ENCODE measurements around the gene TRIM46.
"Not testable (repeated sequence)": the region's sequence is repeated elsewhere in the genome, so short reads cannot be mapped to it uniquely, and the experiment has no call there.

TRIM46 gene

GRCh38 chr1:155137154-155137949, 36.3 kb upstream of the TRIM46 start:
- DNase-seq = no peak

DNA sequence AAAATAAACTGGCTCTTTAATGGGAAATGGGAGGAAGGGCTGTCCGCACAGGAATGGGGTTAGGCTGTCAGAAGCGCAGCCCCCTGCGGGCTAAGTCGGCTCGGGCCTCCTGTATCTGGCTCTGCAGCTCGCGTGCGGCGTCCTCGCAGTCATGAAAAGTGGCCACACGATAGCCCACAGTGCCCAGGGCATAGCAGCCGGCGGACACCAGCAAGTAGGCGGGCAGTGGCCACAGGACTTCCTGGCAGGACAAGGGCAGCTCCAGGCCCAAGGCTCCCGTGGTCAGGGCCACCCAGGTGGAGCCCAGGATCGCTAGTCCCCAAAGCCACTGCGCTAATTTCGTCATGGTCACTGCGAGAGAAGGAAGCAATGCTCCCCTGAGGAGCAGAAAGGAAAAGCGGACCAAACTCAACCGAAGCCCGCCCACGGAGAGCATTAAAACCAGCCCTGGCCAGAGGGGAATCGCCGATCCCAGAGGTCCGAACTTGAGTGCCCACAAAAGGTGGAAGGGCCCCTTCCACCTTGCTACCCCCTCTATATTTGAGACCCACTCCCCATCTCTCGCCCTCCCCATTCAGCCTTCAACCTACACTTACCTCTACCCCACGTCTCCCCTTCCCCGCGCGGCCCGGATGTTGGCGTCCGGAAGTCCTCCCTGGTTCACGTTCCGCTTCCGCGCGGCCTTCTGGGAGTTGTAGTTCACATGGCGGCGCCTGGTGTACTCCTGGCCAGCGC, 33.6 kb upstream of the TRIM46 start, which contains the start of gene DPM3:
DPM3 (minus strand) TSS at position 637 of the 735 bp plus-strand sequence; CDS start at position 346, 291 bp downstream.
- peak; percentile 88 for DNase-seq

GRCh38 chr1:155140630-155140953, 33.1 kb upstream of the TRIM46 start:
- DNase-seq = no peak

GRCh38 chr1:155141749-155142148, 31.9 kb upstream of the TRIM46 start:
- DNase-seq = no peak

GRCh38 chr1:155145491-155145890, 28.2 kb upstream of the TRIM46 start:
- no peak for DNase-seq

- DNase-seq = not testable (repeated sequence)
These were observed 17.5 kb upstream of the TRIM46 start for GRCh38 chr1:155155996-155156643.

- no peak for DNase-seq
These were observed 14.7 kb upstream of the TRIM46 start for GRCh38 chr1:155158991-155159390.

DNA sequence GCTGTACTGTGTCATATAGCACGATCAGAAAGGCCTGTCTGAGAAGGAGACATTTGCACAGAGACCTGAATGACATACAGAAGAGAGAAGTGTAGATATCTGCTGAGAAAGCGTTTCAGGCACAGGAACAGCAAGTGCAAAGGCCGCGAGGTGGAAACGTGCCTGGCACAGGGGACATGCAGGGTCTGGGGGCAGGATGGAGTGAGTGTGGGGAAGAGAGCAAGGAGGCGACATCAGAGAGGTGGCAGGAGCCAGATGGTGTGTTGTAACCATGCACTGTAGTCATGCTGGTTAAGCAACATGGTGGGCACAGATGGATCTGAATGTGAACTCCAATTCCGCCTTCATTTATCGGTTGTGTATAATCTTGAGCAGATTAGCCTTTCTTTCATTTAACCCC, 13.5 kb upstream of the TRIM46 start:
- no peak for DNase-seq

- not testable (repeated sequence) for DNase-seq
These were observed 11.0 kb upstream of the TRIM46 start for GRCh38 chr1:155162631-155163030.

GRCh38 chr1:155163785-155164184, 9.9 kb upstream of the TRIM46 start:
- DNase-seq = not testable (repeated sequence)

DNA sequence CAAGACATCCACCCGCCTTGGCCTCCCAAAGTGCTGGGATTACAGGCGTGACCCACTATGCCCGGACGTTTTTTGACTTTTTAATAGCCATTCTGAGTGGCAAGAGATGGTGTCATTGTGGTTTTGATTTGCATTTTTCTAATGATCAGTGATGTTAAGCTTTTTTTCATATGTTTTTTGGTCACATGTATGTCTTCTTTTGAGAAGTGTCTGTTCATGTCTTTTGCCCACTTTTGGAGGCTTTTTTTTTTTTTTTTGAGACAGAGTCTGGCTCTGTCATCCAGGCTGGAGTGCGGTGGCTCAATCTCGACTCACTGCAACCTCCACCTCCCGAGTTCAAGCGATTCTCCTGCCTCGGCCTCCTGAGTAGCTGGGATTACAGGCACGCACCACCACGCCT, 9.0 kb upstream of the TRIM46 start:
- DNase-seq = not testable (repeated sequence)

DNA sequence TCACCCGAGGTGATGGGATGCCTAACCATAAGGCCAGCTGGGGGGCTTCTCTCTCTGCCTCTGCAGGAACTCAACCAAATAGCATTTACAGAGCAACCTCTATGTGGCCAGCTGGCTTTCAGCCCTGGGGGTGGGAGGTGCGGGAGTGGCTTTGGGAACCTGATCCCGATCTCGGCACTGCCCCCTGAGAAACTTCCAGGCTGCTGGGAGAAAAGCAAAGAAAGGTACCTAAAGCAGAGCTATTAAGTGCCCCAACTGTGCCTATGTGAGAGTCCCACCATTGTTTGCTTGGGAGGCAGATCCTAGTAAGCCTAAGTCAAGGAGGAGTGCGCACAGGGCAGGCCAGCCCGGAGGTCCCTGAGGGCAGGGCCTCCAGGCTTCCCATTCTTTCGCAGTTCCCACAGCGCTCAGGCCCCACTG, 7.6 kb upstream of the TRIM46 start:
- DNase-seq = no peak

DNA sequence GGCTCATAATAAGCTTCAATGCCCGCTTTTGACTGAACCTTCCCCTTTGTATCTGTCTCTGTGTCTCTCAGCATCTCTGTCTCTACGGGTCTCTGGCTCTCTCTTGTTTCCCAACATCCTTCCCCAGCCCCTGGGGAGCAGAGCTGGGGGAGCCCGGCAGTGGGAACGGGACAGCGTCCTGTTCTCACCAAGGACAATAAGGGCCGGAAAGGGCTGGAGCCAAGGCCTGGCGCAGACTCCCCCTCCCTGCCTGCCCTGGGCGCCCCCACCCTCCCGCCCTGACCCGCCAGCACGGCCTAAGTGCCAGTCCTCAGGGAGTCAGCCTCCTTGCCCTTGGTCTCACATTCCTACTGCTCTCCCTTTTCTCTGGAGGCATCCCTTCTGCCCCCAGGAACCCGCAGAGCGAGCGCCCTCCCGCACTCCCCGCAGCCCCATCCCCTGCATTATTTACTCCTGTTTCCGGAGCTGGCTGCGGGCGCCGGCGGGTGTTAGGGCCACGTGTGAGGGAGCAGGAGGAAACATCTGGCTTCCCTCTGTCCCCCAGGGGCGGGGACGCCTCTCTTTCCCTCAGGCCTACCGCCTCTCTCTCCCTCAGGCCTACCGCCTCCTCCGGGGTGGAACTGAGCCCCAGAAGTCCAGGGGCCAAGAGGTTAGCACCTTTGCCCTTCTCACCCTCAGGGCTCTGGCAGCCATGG, 7.0 kb upstream of the TRIM46 start:
- peak; percentile 24 for DNase-seq

DNA sequence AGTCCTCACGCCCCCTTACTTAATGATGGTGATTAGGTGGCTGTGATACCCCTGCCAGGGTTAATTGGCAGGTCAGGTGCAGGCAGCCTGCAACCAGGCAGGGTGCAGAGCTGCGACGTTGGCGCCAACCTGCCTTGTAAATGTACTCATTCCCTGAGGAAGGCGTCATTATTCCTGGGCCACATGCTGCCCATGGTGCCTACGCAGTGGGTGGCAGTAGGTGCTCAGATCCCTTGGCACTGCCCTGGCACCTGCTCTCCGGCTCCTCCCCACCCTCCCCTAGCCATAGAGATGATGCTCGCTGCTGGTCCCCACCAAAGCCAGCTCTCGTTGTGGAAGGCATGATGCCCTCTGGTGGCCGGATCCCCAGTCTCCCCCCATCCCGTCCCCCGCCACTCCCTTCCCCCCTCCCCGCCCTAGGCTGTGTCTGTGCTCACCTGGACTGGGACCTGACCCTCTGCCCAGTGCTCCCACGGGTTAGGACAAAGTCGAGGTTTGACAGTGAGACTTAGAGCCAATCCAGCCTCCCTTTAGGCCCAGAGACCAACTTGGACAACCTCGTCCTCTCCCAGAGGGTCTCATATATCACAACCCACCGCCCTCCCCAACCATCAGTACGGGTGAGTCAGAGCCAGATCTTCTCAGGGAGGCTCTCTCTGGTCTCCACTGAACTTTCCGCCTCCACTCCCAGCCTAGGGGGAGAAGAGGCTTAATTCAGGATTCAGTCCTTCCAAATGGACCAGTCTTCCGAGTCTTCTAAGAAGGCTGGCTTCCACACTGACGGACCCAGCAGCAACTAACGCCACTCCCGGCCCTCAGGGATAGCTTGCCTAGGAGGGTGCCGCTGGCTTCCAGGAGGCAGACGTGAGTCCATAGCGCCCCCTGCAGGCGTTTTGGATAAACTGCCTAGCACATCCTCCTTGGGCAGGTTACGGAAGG, 6.2 kb upstream of the TRIM46 start:
- peak; percentile 91 for DNase-seq

- not testable (repeated sequence) for DNase-seq
These were observed 5.6 kb upstream of the TRIM46 start for GRCh38 chr1:155168105-155168445.

DNA sequence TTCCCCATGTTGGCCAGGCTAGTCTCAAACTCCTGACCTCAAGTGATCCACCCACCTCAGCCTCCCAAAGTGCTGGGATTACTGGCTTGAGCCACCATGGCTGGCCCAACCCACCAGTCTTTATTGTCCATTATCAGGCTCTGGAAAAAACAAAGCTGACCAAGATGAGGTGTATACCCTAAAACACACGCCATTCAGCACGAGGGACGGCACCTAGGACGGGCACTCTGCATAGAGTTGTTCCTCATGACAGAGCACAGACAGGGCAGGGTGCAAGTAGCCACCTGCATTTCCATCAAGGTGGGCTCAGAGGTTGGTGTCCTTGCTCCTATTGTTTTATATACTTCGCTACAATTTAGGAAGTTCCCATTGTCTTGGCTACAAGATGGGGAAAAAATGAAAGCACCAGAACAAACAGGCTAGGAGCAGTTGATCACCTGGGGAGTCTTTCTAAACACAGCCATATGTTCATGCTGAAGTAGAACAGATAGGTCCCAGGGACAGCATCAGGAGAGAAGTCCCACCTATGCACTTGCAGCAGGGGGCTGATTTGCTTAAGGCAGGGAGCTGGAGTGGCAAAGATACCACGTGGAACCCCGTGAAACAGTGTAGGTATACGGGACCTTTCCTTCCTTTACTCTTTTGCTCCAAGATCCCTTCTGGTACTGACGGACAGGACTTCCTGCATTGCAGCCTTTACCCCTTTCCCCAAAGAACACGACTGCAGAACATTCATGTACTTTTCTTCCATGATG, 5.0 kb upstream of the TRIM46 start:
- no peak for DNase-seq

DNA sequence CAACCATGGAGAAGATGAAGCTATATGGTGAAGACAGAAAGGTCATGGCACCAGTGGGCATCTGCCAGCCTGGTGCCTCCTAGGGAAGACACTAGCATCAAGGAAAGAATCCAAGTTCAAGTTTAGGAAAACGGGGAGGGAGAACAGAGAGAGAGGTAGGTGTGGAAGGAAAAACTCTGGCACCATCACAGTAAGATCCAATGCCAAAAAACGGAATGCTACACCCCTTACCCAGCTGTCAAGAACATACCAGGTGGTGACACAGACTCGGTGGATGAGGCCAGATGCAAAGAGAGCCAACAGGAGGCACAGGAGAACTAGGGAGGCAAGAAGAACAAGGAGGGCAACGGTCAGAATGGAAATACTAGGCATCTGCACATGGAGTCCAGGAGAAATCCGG, 4.1 kb upstream of the TRIM46 start:
- DNase-seq = no peak

DNA sequence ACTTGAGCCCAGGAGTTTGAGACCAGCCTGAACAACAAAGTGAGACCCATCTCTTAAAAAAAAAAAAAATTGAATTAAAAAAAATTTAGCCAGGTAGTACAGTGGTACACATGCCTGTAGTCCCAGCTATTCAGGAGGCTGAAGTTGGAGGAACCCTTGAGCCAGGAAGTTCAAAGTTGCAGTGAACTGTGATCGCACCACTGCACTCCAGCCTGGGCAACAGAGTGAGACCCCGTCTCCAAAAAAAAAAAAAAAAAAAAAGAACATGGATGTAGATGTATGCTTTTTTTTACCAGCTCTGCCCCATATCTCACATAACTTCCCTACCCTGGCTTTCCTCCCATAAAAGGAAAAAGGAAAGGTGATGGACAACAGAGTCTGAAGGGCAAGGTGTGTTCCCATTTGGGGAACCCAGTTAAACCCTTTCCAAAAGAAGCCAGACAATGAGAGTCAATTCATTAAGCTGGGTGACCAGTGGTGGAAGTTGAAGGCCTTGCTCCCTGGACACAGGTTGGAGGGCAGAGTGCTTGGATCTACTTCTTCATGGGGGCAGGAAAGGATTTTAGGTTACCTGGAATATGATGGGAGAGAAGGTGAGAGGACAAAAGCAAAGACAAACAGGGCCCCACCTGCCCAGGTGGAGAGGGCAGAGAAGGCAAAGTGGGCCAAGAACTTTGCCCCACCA, 3.4 kb upstream of the TRIM46 start:
- DNase-seq = no peak

DNA sequence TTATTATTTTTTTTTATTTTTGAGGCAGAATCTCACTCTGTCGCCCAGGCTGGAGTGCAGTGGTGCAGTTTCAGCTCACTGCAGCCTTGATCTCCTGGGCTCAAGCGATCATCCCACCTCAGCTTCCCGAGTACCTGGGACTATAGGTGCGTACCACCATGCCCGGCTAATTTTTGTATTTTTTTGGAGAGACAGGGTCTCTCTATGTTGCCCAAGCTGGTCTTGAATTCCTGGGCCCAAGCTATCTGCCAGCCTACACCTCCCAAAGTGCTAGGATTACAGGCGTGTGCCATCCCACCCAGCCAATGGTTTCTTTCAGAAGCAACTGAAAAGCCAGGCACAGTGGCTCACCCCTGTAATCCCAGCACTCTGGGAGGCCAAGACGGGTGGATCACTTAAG, 2.8 kb upstream of the TRIM46 start:
- no peak for DNase-seq

DNA sequence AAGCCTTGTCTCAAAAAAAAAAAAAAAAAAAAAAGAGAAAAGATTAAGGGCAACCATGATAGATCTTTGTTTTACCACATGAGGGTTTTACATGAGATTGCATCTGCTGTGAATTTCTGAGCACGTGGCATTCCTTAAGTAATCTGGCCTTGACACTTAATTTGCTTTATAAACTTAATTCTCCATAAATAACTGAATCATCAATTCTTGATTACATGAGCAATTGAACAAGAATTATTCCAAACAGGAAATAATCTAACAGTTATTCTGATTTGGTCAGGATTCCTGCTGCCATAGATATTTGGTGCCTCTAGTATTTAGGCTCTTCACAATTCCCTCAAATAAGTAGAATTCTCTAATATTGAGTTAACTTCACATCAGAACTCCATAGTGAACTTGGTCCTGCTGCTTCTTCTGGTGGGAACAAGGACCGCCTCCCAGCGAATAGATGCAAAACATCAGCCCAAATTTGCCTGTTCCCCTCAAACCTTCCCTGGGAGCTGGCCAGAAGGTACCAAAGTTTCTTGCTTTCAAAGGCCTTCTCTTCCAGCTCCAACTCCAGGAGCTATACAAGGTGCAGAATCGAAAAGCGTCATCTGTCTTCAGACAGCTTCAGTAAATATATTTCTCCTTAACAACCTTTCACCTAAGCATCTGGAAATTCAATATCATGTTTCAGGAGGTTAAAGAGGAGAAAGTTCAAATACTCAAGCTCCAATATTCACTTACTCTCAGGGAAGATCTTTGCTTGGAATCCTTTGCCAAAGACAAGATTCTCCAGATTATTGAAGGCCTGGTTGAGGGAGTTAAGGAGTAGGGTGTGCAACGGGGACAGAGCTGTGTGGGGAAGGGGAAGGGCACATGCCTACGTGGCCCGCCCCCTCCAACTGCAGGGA, 1.6 kb upstream of the TRIM46 start:
- DNase-seq = no peak
